ENCODE results near the gene TREML4.

The TREML4 gene

GRCh38 chr6:41229721-41230120 is 1.6 kb downstream of the TREML4 start:
- ChIA-PET CTCF (interaction anchor here (0.7 to 1.7 kb wide), 3 partner anchors 26 to 78 kb away, joined by 3 to 5 read pairs (median 5); no protein-coding TSS in a partner anchor), POLR2A (no interaction called here)
- Histone ChIP-seq H3K36me3 (ENCODE audit: control insufficient read depth in 2 of 2, insufficient read depth in 1 of 2, low read length in 2 of 2) (no peaks in the 10 kb centered on the region), H3K27ac (ENCODE audit: extremely low read depth, low read depth, low read length) (no peak overlapping the region), H3K9me3 (ENCODE audit: control insufficient read depth, insufficient read depth, low read depth, low read length) (no peaks in the 10 kb centered on the region), H3K4me1 (ENCODE audit: control insufficient read depth, insufficient read depth, low read length) (peaks cover 5% of the 10 kb centered on the region; the same call in 1 of the 2 replicates), H3K4me3 (ENCODE audit: low read depth, low read length) (no peak overlapping the region)
- TF ChIP-seq ZFP41 (tag by site-specific recombination; IDR thresholded peaks at IDR 0.05; ENCODE audit: borderline replicate concordance) (no peak), ZNF624 (tag by site-specific recombination; IDR thresholded peaks at IDR 0.05) (no peak), ZEB2 (tag by site-specific recombination; IDR thresholded peaks at IDR 0.05) (no peak), ZNF677 (tag by site-specific recombination; IDR thresholded peaks at IDR 0.05) (no peak), ZNF510 (tag by site-specific recombination; IDR thresholded peaks at IDR 0.05; ENCODE audit: insufficient replicate concordance) (no peak), ZNF202 (tag by site-specific recombination; IDR thresholded peaks at IDR 0.05; ENCODE audit: borderline replicate concordance) (no peak), SALL2 (tag by site-specific recombination; IDR thresholded peaks at IDR 0.05; ENCODE audit: borderline replicate concordance) (no peak), ZNF473 (tag by site-specific recombination; IDR thresholded peaks at IDR 0.05) (no peak), ZBTB11 (tag by site-specific recombination; conservative IDR thresholded peaks at IDR 0.05; ENCODE audit: low read depth) (no peak), ZNF280C (tag by site-specific recombination; IDR thresholded peaks at IDR 0.05) (no peak), KLF7 (tag by site-specific recombination; IDR thresholded peaks at IDR 0.05; ENCODE audit: borderline replicate concordance) (no peak), ZNF311 (tag by site-specific recombination; IDR thresholded peaks at IDR 0.05; ENCODE audit: borderline replicate concordance) (no peak), ZNF155 (tag by site-specific recombination; IDR thresholded peaks at IDR 0.05) (no peak), PBX3 (CRISPR knock-in tag; IDR thresholded peaks at IDR 0.05) (no peak), ZNF792 (tag by site-specific recombination; IDR thresholded peaks at IDR 0.05) (no peak), ZNF16 (tag by site-specific recombination; IDR thresholded peaks at IDR 0.05; ENCODE audit: low read depth) (no peak), ZNF660 (tag by site-specific recombination; IDR thresholded peaks at IDR 0.05) (no peak)

- H3K36me3 ChIP-seq (ENCODE audit: control insufficient read depth in 2 of 2, insufficient read depth in 1 of 2, low read length in 2 of 2), result no peaks in the 10 kb centered on the region
- no peak overlapping the region for H3K4me3 ChIP-seq (ENCODE audit: low read depth, low read length)
- TF ChIP-seq ELK4 (IDR thresholded peaks at IDR 0.05; ENCODE audit: borderline replicate concordance, low read depth, low read length) (no peak), ZNF354C (tag by site-specific recombination; IDR thresholded peaks at IDR 0.05; ENCODE audit: borderline replicate concordance, low read depth) (no peak), ZNF768 (tag by site-specific recombination; IDR thresholded peaks at IDR 0.05) (no peak), ZNF521 (tag by site-specific recombination; IDR thresholded peaks at IDR 0.05) (no peak), MEIS1 (CRISPR knock-in tag; IDR thresholded peaks at IDR 0.05; ENCODE audit: borderline replicate concordance) (no peak)
- ChIA-PET POLR2A (no interaction called here), CTCF (interaction anchor here (0.6 kb wide), 1 partner anchor 76 kb away, joined by 3 read pairs; no protein-coding TSS in a partner anchor)
- H3K9me3 ChIP-seq (ENCODE audit: control insufficient read depth, insufficient read depth, low read depth, low read length), result no peaks in the 10 kb centered on the region
- peaks cover 5% of the 10 kb centered on the region; the same call in 1 of the 2 replicates for H3K4me1 ChIP-seq (ENCODE audit: control insufficient read depth, insufficient read depth, low read length)
- no peak overlapping the region for H3K27ac ChIP-seq (ENCODE audit: extremely low read depth, low read depth, low read length)
Measured at GRCh38 chr6:41231246-41231645, 3.1 kb downstream of the TREML4 start.
